K562 (cell line): ENCODE measurements around the gene THSD8. TPM values are rescaled to one million over a fixed set of nuclear protein-coding genes. Genes with fewer than 3 reads are reported as not detected.

Experiments used
- ARID1B ChIP-seq: fragments of 450-650 bp; IDR thresholded peaks from 2 replicates; pipeline ENCODE4 v1.6.1; 2016; ENCODE audit warnings: antibody characterized with exemption, mild to moderate bottlenecking, inconsistent platforms
- CBX3 ChIP-seq, 2 experiments: IDR thresholded peaks; 1 replicate in 1 of 2; 2 replicates in 1 of 2; pipeline ENCODE4 v1.6.1; 2012; ENCODE audit warnings: inconsistent platforms in 2 of 2, low read length in 2 of 2, borderline replicate concordance in 1 of 2, control low read depth in 1 of 2
- CTCFL ChIP-seq: IDR thresholded peaks from 2 replicates; pipeline ENCODE4 v1.6.1; 2011; ENCODE audit warnings: borderline replicate concordance, low read depth, mild to moderate bottlenecking, moderate library complexity, low read length; ENCODE audit not compliant: insufficient read depth, poor library complexity, severe bottlenecking
- ELF2 ChIP-seq: fragments of 250-450 bp; sonication (Bioruptor Pico); IDR thresholded peaks from 2 replicates; pipeline ENCODE4 v1.5.0; 2021; ENCODE audit warnings: mild to moderate bottlenecking
- ETV1 ChIP-seq: fragments of 450-650 bp; conservative IDR thresholded peaks from 2 replicates; pipeline ENCODE4 v1.6.1; 2016; ENCODE audit warnings: missing genetic modification characterization, control low read depth, low read depth, missing compliant biosample characterization
- GTF2F1 ChIP-seq: IDR thresholded peaks from 2 replicates; pipeline ENCODE4 v1.6.1; 2011; ENCODE audit warnings: low read depth, low read length, improper control_type of control experiment
- IRF1 ChIP-seq: sonication (generic); formaldehyde crosslinking; IDR thresholded peaks from 2 replicates; pipeline ENCODE4 v1.8.0; 2022; ENCODE audit warnings: missing genetic modification reagents, mild to moderate bottlenecking, borderline replicate concordance
- MCM3 ChIP-seq: fragments of 450-650 bp; IDR thresholded peaks from 2 replicates; pipeline ENCODE4 v1.6.1; 2016
- NFRKB ChIP-seq: fragments of 450-650 bp; IDR thresholded peaks from 2 replicates; pipeline ENCODE4 v1.6.1; 2016; ENCODE audit warnings: low read depth
- SNIP1 ChIP-seq: fragments of 450-650 bp; IDR thresholded peaks from 2 replicates; pipeline ENCODE4 v1.7.1; 2017; ENCODE audit warnings: low read depth, mild to moderate bottlenecking
- SP2 ChIP-seq: IDR thresholded peaks from 2 replicates; pipeline ENCODE4 v1.6.1; 2011; ENCODE audit warnings: mild to moderate bottlenecking, low read depth, low read length, moderate library complexity; ENCODE audit not compliant: poor library complexity, severe bottlenecking; ENCODE audit errors: extremely low read depth
- TAF1 ChIP-seq: IDR thresholded peaks from 2 replicates; pipeline ENCODE4 v1.6.1; 2011; ENCODE audit warnings: mild to moderate bottlenecking, low read length, moderate library complexity; ENCODE audit not compliant: insufficient read depth, control insufficient read depth, severe bottlenecking; ENCODE audit errors: extremely low read depth
- YY1 ChIP-seq, 3 experiments: IDR thresholded peaks; 2 replicates each; pipeline ENCODE4 v1.6.1; 2011; ENCODE audit warnings: low read length in 2 of 3, mild to moderate bottlenecking in 2 of 3, moderate library complexity in 2 of 3, borderline replicate concordance in 1 of 3, control low read depth in 1 of 3, low read depth in 1 of 3; ENCODE audit not compliant: insufficient read depth in 3 of 3, insufficient replicate concordance in 2 of 3, control insufficient read depth in 1 of 3, insufficient read length in 1 of 3; ENCODE audit errors: extremely low read depth in 1 of 3
- ZNF184 ChIP-seq: sonication (generic); formaldehyde crosslinking; IDR thresholded peaks from 2 replicates; pipeline ENCODE4 v1.5.0; 2020; ENCODE audit warnings: missing genetic modification reagents
- ZNF24 ChIP-seq: fragments of 450-650 bp; IDR thresholded peaks from 2 replicates; pipeline ENCODE4 v1.6.1; 2016
- ZNF280B ChIP-seq: fragments of 250-450 bp; sonication (Bioruptor Pico); IDR thresholded peaks from 2 replicates; pipeline ENCODE4 v1.5.1; 2021; ENCODE audit warnings: mild to moderate bottlenecking
- ZNF395 ChIP-seq: fragments of 200-800 bp; sonication (Bioruptor generic); IDR thresholded peaks from 2 replicates; pipeline ENCODE4 v1.6.1; 2017; ENCODE audit warnings: missing genetic modification characterization, missing compliant biosample characterization
- polyA plus RNA-seq, 8 experiments: library from polyadenylated mRNA; depleted of rRNA in 4 of 8; stranded (reverse) in 5 of 8; unstranded in 3 of 8; fragments of >200 nt; fragmentation: Nextera tagmentation in 2 of 8; fragmentation: Illumina TruSeq in 1 of 8; extraction: Ambion mirVana in 2 of 8; extraction: Trizol in 1 of 8; gene quantifications; 2 replicates each; pipeline versions ENCODE4 v1.2.1 to v1.2.3, GENCODE V29; 2011 to 2014; ENCODE audit warnings: inconsistent platforms in 1 of 8, missing spikeins in 1 of 8
- total RNA-seq, 7 experiments: library from RNA; depleted of rRNA in 6 of 7; stranded (reverse); fragments of >200 nt in 6 of 7; fragmentation: Illumina TruSeq in 2 of 7; extraction: Trizol in 2 of 7; gene quantifications; 2 replicates each; pipeline versions ENCODE4 v1.2.1 to v1.2.3, GENCODE V29; 2011 to 2021; ENCODE audit warnings: low replicate concordance in 1 of 7

Gene THSD8
- total and polyA plus RNA-seq, 9 of the 15 experiments (the other 6 are each of a cell fraction or from before 2014, with no cell fraction given) = 8.4 to 42.4 (median 19.9) TPM; not detected in 2

GRCh38 chr19:12782424-12783290 is 19.2 kb upstream of the THSD8 start (continued):
- no peak for TF ChIP-seq ZNF395 (CRISPR knock-in tag)
- TF ChIP-seq YY1 (IDR thresholded peaks at IDR 0.05; ENCODE audit: borderline replicate concordance in 1 of 3, control insufficient read depth in 1 of 3, extremely low read depth in 1 of 3, insufficient read depth in 3 of 3, insufficient read length in 1 of 3, insufficient replicate concordance in 2 of 3, low read depth in 1 of 3, low read length in 2 of 3) = peak in 1 of 3 experiments; percentile 29
- TF ChIP-seq ZNF24 = 0 out of 2 replicates have a peak, but pooled peaks have one; percentile 21
- no peak for TF ChIP-seq ZNF184
- TF ChIP-seq CBX3 (IDR thresholded peaks at IDR 0.05; ENCODE audit: borderline replicate concordance in 1 of 2, low read length in 2 of 2) = peak in 1 of 2 experiments; percentile 61; a peak in 1 of 3 replicates
- TF ChIP-seq ZNF280B = no peak
- 0 out of 2 replicates have a peak, but pooled peaks have one; percentile 53 for TF ChIP-seq ETV1 (tag)
- TF ChIP-seq GTF2F1 = no peak
- 0 out of 2 replicates have a peak, but pooled peaks have one; percentile 53 for TF ChIP-seq ELF2
- TF ChIP-seq TAF1 = peak; percentile 21
- TF ChIP-seq MCM3 = no peak
- peak; percentile 65 for TF ChIP-seq CTCFL
- no peak for TF ChIP-seq SNIP1
- TF ChIP-seq NFRKB = peak; percentile 15; the same call in 1 of the 2 replicates
- no peak for TF ChIP-seq IRF1 (CRISPR knock-in tag)
- TF ChIP-seq SP2 = no peak
- peak; percentile 50; the same call in 1 of the 2 replicates for TF ChIP-seq ARID1B
